Osteoblast (primary cell): ENCODE results near the gene IL31RA. TPM values are rescaled to one million over a fixed set of nuclear protein-coding genes. Genes with fewer than 3 reads are reported as not detected.

Source experiments
- DNase-seq: peaks from one replicate; pipeline ENCODE4 v3.0.0; 2011; ENCODE audit warnings: low spot score, mixed read lengths; ENCODE audit not compliant: insufficient read length; ENCODE audit errors: missing footprints
- H2AFZ ChIP-seq: 2 replicates; pipeline ENCODE4 v1.6.0; 2011; ENCODE audit warnings: mild to moderate bottlenecking, low read length
- H3K27ac ChIP-seq: 2 replicates; pipeline ENCODE4 v1.5.1; 2011; ENCODE audit warnings: mild to moderate bottlenecking, low read depth, low read length, moderate library complexity
- H3K27me3 ChIP-seq: 2 replicates; pipeline ENCODE4 v1.6.0; 2012; ENCODE audit warnings: mild to moderate bottlenecking, control low read depth, inconsistent platforms, low read length, moderate library complexity; ENCODE audit not compliant: insufficient read depth
- H3K36me3 ChIP-seq: 2 replicates; pipeline ENCODE4 v1.5.1; 2011; ENCODE audit warnings: mild to moderate bottlenecking, low read length, control low read depth, moderate library complexity; ENCODE audit not compliant: insufficient read depth
- H3K4me1 ChIP-seq: 2 replicates; pipeline ENCODE4 v1.5.1; 2011; ENCODE audit warnings: mild to moderate bottlenecking, low read length, control low read depth, moderate library complexity; ENCODE audit not compliant: insufficient read depth
- H3K4me2 ChIP-seq: 2 replicates; pipeline ENCODE4 v1.6.0; 2011; ENCODE audit warnings: mild to moderate bottlenecking, low read length; ENCODE audit not compliant: insufficient read depth
- H3K4me3 ChIP-seq: fragments of 200-600 bp; sonication (generic); 3 replicates; pipeline ENCODE4 v1.5.1; 2012; ENCODE audit warnings: mild to moderate bottlenecking, low read length, inconsistent platforms; ENCODE audit not compliant: insufficient read depth
- H3K79me2 ChIP-seq: 2 replicates; pipeline ENCODE4 v1.6.0; 2012; ENCODE audit warnings: mild to moderate bottlenecking, low read length, control low read depth, inconsistent platforms; ENCODE audit not compliant: insufficient read depth
- H3K9me3 ChIP-seq: 2 replicates; pipeline ENCODE4 v1.5.1; 2011; ENCODE audit warnings: low read depth, low read length, control low read depth
- H4K20me1 ChIP-seq: 2 replicates; pipeline ENCODE4 v1.6.0; 2012; ENCODE audit warnings: mild to moderate bottlenecking, low read length, control low read depth; ENCODE audit not compliant: insufficient read depth
- CTCF ChIP-seq: IDR thresholded peaks from 2 replicates; pipeline ENCODE4 v1.5.1; 2011; ENCODE audit warnings: mild to moderate bottlenecking, low read depth, low read length, moderate library complexity; ENCODE audit errors: extremely low read depth
- total RNA-seq: library from RNA; depleted of rRNA; stranded (reverse); fragments of >200 nt; gene quantifications from 2 replicates; pipeline ENCODE4 v1.2.3, GENCODE V29; 2012

IL31RA gene
- total RNA-seq, 1 donor, result 0.36 TPM

- H3K4me1 ChIP-seq, result peaks cover 16% of the 10 kb centered on the region
- no peak overlapping the region for H3K4me2 ChIP-seq
- no peak overlapping the region for H2AFZ ChIP-seq
- no peaks in the 10 kb centered on the region for H3K79me2 ChIP-seq
- no peaks in the 10 kb centered on the region for H4K20me1 ChIP-seq
- H3K27me3 ChIP-seq, result no peaks in the 10 kb centered on the region
- TF ChIP-seq CTCF, result no peak
- no peaks in the 10 kb centered on the region for H3K9me3 ChIP-seq
- H3K36me3 ChIP-seq, result no peaks in the 10 kb centered on the region
- no peak for DNase-seq
- no peak overlapping the region for H3K4me3 ChIP-seq
- H3K27ac ChIP-seq, result no peak overlapping the region
Measured at GRCh38 chr5:55907927-55908326, 56.8 kb downstream of the IL31RA start.

GRCh38 chr5:55908804-55909203 lies 57.6 kb downstream of the IL31RA start:
- Histone ChIP-seq H3K4me2 (no peak overlapping the region), H3K27me3 (no peaks in the 10 kb centered on the region), H4K20me1 (no peaks in the 10 kb centered on the region), H3K4me1 (peaks cover 7% of the 10 kb centered on the region), H3K27ac (no peak overlapping the region), H2AFZ (no peak overlapping the region), H3K9me3 (no peaks in the 10 kb centered on the region), H3K4me3 (no peak overlapping the region), H3K79me2 (no peaks in the 10 kb centered on the region), H3K36me3 (no peaks in the 10 kb centered on the region)
- no peak for TF ChIP-seq CTCF
- DNase-seq, result no peak

DNA sequence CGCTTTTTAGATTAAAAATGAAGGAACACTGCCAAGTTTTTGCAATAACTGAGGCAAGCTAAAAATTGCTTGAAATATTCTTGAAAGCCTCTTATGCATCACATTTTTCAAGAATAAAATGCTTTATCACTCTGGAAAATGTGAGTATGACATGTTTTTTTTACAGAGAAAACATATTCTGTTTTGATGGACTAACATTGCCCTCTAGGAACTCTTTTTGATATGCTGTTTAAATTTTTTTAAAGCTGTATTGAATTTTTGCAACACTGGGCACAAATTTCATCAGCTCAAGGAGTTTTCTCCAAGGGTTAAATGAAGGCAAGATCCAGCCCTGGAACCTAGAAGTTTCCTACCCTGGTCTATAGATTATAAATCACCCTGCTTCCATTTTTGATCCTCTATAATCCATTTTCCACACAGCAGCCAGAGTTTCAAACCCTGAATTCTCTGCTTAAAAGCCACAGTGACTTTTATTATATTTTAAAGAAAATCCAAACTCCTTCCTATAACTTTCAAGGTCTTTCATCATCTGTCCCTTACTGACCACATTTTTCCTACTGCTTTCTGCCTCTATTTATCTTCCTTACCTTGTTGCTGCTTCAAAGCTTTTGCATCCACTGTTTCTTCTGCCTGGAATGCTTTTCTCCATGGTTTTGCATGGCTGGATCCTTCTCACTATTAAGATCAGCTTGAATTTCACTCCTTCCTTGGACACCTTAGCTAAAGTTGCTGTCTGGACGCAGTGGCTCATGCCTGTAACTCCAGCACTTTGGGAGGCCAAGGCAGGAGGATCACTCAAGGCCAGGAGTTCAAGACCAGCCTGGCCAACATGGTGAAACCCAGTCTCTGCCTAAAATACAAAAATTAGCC lies 60.9 kb downstream of the IL31RA start:
- H3K4me3 ChIP-seq, result no peak overlapping the region
- no peaks in the 10 kb centered on the region for H3K4me1 ChIP-seq
- DNase-seq, result no peak
- H3K27me3 ChIP-seq, result no peaks in the 10 kb centered on the region
- no peaks in the 10 kb centered on the region for H4K20me1 ChIP-seq
- no peak overlapping the region for H3K27ac ChIP-seq
- peak; percentile 20 for TF ChIP-seq CTCF
- H3K4me2 ChIP-seq, result no peak overlapping the region
- no peaks in the 10 kb centered on the region for H3K9me3 ChIP-seq
- H3K36me3 ChIP-seq, result no peaks in the 10 kb centered on the region
- no peak overlapping the region for H2AFZ ChIP-seq
- no peaks in the 10 kb centered on the region for H3K79me2 ChIP-seq
